K562 (cell line): ENCODE results near the gene PCP2. TPM values are rescaled to one million over a fixed set of nuclear protein-coding genes. Genes with fewer than 3 reads are reported as not detected.

Experiments
- ATF2 ChIP-seq: sonication (generic); formaldehyde crosslinking; IDR thresholded peaks from 2 replicates; pipeline ENCODE4 v1.8.1; 2022; ENCODE audit warnings: missing genetic modification reagents
- BMI1 ChIP-seq: fragments of 150-350 bp; IDR thresholded peaks from 2 replicates; pipeline ENCODE4 v1.6.1; 2014; ENCODE audit warnings: low read length
- CTBP1 ChIP-seq: fragments of 450-650 bp; IDR thresholded peaks from 2 replicates; pipeline ENCODE4 v1.6.1; 2016; ENCODE audit warnings: borderline replicate concordance
- EP400 ChIP-seq: fragments of 450-650 bp; IDR thresholded peaks from 2 replicates; pipeline ENCODE4 v1.6.1; 2017; ENCODE audit warnings: antibody characterized with exemption, mild to moderate bottlenecking, moderate library complexity
- GTF2A2 ChIP-seq: IDR thresholded peaks from 2 replicates; pipeline ENCODE4 v1.6.1; 2016; ENCODE audit warnings: mild to moderate bottlenecking, missing genetic modification characterization, missing compliant biosample characterization
- HNRNPL ChIP-seq: fragments of 200-400 bp; formaldehyde crosslinking; IDR thresholded peaks from 2 replicates; pipeline ENCODE4 v1.6.1; 2017; ENCODE audit warnings: low read depth, mild to moderate bottlenecking, low read length
- NCOA4 ChIP-seq: fragments of 450-650 bp; IDR thresholded peaks from 2 replicates; pipeline ENCODE4 v1.6.1; 2018; ENCODE audit warnings: mild to moderate bottlenecking; ENCODE audit not compliant: partially characterized antibody
- PATZ1 ChIP-seq: fragments of 250-450 bp; sonication (Bioruptor Pico); IDR thresholded peaks from 2 replicates; pipeline ENCODE4 v1.5.0; 2020; ENCODE audit warnings: mild to moderate bottlenecking, borderline replicate concordance
- PURB ChIP-seq: sonication (generic); formaldehyde crosslinking; IDR thresholded peaks from 2 replicates; pipeline ENCODE4 v1.9.0; 2021; ENCODE audit warnings: low read depth, mild to moderate bottlenecking, missing genetic modification reagents
- TCF7 ChIP-seq: sonication (generic); IDR thresholded peaks from 2 replicates; pipeline ENCODE4 v1.6.1; 2016; ENCODE audit warnings: antibody characterized with exemption, borderline replicate concordance
- ZBTB33 ChIP-seq: sonication (generic); formaldehyde crosslinking; IDR thresholded peaks from 2 replicates; pipeline ENCODE4 v1.8.1; 2023; ENCODE audit warnings: mild to moderate bottlenecking, missing genetic modification reagents
- ZNF551 ChIP-seq: fragments of 250-450 bp; sonication (Bioruptor Pico); IDR thresholded peaks from 2 replicates; pipeline ENCODE4 v1.5.0; 2021; ENCODE audit warnings: mild to moderate bottlenecking, moderate library complexity
- ZNF644 ChIP-seq: fragments of 200-800 bp; sonication (Bioruptor generic); IDR thresholded peaks from 2 replicates; pipeline ENCODE4 v1.6.1; 2016; ENCODE audit warnings: low read depth, missing genetic modification characterization, missing compliant biosample characterization
- polyA plus RNA-seq, 8 experiments: library from polyadenylated mRNA; depleted of rRNA in 4 of 8; stranded (reverse) in 5 of 8; unstranded in 3 of 8; fragments of >200 nt; fragmentation: Nextera tagmentation in 2 of 8; fragmentation: Illumina TruSeq in 1 of 8; extraction: Ambion mirVana in 2 of 8; extraction: Trizol in 1 of 8; gene quantifications; 2 replicates each; pipeline versions ENCODE4 v1.2.1 to v1.2.3, GENCODE V29; 2011 to 2014; ENCODE audit warnings: inconsistent platforms in 1 of 8, missing spikeins in 1 of 8
- total RNA-seq, 7 experiments: library from RNA; depleted of rRNA in 6 of 7; stranded (reverse); fragments of >200 nt in 6 of 7; fragmentation: Illumina TruSeq in 2 of 7; extraction: Trizol in 2 of 7; gene quantifications; 2 replicates each; pipeline versions ENCODE4 v1.2.1 to v1.2.3, GENCODE V29; 2011 to 2021; ENCODE audit warnings: low replicate concordance in 1 of 7
- TF ChIP-seq, protein P1 (sequence below): fragments of 450-650 bp; IDR thresholded peaks from 2 replicates; pipeline ENCODE4 v1.6.1; 2017; ENCODE audit warnings: mild to moderate bottlenecking, moderate library complexity
- TF ChIP-seq, protein P2 (sequence below): sonication (generic); formaldehyde crosslinking; IDR thresholded peaks from 2 replicates; pipeline ENCODE4 v1.8.1; 2023; ENCODE audit warnings: mild to moderate bottlenecking, missing genetic modification reagents
- TF ChIP-seq, protein P3 (sequence below): sonication (generic); formaldehyde crosslinking; IDR thresholded peaks from 2 replicates; pipeline ENCODE4 v1.8.0; 2022; ENCODE audit warnings: mild to moderate bottlenecking, low read depth, missing genetic modification reagents

PCP2 gene
- total and polyA plus RNA-seq, 9 of the 15 experiments (the other 6 are each of a cell fraction or from before 2014, with no cell fraction given), result 0.17 to 1.3 (median 0.49) TPM; not detected in 3

- TF ChIP-seq PATZ1 (CRISPR knock-in tag) (no peak), ZNF644 (tag) (no peak), CTBP1 (peak; percentile 27; the same call in 1 of the 2 replicates), ATF2 (CRISPR knock-in tag) (no peak), PURB (CRISPR knock-in tag) (no peak), TCF7 (no peak), EP400 (peak; percentile 93), ZNF551 (CRISPR knock-in tag) (no peak), HNRNPL (no peak), GTF2A2 (tag) (no peak), ZBTB33 (no peak), BMI1 (no peak), NCOA4 (no peak)
- TF ChIP-seq, protein P1, sequence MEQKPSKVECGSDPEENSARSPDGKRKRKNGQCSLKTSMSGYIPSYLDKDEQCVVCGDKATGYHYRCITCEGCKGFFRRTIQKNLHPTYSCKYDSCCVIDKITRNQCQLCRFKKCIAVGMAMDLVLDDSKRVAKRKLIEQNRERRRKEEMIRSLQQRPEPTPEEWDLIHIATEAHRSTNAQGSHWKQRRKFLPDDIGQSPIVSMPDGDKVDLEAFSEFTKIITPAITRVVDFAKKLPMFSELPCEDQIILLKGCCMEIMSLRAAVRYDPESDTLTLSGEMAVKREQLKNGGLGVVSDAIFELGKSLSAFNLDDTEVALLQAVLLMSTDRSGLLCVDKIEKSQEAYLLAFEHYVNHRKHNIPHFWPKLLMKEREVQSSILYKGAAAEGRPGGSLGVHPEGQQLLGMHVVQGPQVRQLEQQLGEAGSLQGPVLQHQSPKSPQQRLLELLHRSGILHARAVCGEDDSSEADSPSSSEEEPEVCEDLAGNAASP, result no peak
- TF ChIP-seq, protein P2, sequence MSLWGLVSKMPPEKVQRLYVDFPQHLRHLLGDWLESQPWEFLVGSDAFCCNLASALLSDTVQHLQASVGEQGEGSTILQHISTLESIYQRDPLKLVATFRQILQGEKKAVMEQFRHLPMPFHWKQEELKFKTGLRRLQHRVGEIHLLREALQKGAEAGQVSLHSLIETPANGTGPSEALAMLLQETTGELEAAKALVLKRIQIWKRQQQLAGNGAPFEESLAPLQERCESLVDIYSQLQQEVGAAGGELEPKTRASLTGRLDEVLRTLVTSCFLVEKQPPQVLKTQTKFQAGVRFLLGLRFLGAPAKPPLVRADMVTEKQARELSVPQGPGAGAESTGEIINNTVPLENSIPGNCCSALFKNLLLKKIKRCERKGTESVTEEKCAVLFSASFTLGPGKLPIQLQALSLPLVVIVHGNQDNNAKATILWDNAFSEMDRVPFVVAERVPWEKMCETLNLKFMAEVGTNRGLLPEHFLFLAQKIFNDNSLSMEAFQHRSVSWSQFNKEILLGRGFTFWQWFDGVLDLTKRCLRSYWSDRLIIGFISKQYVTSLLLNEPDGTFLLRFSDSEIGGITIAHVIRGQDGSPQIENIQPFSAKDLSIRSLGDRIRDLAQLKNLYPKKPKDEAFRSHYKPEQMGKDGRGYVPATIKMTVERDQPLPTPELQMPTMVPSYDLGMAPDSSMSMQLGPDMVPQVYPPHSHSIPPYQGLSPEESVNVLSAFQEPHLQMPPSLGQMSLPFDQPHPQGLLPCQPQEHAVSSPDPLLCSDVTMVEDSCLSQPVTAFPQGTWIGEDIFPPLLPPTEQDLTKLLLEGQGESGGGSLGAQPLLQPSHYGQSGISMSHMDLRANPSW (CRISPR knock-in tag), result no peak
- TF ChIP-seq, protein P3, sequence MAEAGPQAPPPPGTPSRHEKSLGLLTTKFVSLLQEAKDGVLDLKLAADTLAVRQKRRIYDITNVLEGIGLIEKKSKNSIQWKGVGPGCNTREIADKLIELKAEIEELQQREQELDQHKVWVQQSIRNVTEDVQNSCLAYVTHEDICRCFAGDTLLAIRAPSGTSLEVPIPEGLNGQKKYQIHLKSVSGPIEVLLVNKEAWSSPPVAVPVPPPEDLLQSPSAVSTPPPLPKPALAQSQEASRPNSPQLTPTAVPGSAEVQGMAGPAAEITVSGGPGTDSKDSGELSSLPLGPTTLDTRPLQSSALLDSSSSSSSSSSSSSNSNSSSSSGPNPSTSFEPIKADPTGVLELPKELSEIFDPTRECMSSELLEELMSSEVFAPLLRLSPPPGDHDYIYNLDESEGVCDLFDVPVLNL, result no peak
Measured at GRCh38 chr19:7629347-7630054, 4.0 kb downstream of the PCP2 start, which contains the start of the genes PET100 and XAB2 (continued).
